WTC11 (cell line): ENCODE measurements around the gene TMF1.

ENCODE experiments used
- CREB1 ChIP-seq: sonication (generic); formaldehyde crosslinking; IDR thresholded peaks from 2 replicates; pipeline ENCODE4 v1.8.0; 2023; ENCODE audit warnings: mild to moderate bottlenecking, missing genetic modification reagents
- CREM ChIP-seq: sonication (generic); formaldehyde crosslinking; IDR thresholded peaks from 2 replicates; pipeline ENCODE4 v1.8.1; 2022; ENCODE audit warnings: mild to moderate bottlenecking, missing genetic modification reagents, moderate library complexity
- ELF4 ChIP-seq: sonication (generic); formaldehyde crosslinking; IDR thresholded peaks from 2 replicates; pipeline ENCODE4 v1.8.1; 2022; ENCODE audit warnings: low read depth, mild to moderate bottlenecking, moderate library complexity, missing genetic modification reagents
- TEAD1 ChIP-seq: sonication (generic); formaldehyde crosslinking; IDR thresholded peaks from 2 replicates; pipeline ENCODE4 v1.8.0; 2022; ENCODE audit warnings: mild to moderate bottlenecking, missing genetic modification reagents
- TEAD4 ChIP-seq: sonication (generic); formaldehyde crosslinking; IDR thresholded peaks from 2 replicates; pipeline ENCODE4 v1.8.0; 2022; ENCODE audit warnings: mild to moderate bottlenecking, missing genetic modification reagents
- TP53 ChIP-seq: sonication (generic); formaldehyde crosslinking; IDR thresholded peaks from 2 replicates; pipeline ENCODE4 v1.8.1; 2023; ENCODE audit warnings: mild to moderate bottlenecking, missing genetic modification reagents
- TF ChIP-seq, protein P1 (sequence below): fragments of 200-600 bp; IDR thresholded peaks from 2 replicates; pipeline ENCODE4 v1.8.0; 2022; ENCODE audit warnings: antibody characterized with exemption
- TF ChIP-seq, protein P2 (sequence below): sonication (generic); formaldehyde crosslinking; IDR thresholded peaks from 2 replicates; pipeline ENCODE4 v1.8.1; 2022; ENCODE audit warnings: mild to moderate bottlenecking, missing genetic modification reagents, moderate library complexity, borderline replicate concordance

DNA sequence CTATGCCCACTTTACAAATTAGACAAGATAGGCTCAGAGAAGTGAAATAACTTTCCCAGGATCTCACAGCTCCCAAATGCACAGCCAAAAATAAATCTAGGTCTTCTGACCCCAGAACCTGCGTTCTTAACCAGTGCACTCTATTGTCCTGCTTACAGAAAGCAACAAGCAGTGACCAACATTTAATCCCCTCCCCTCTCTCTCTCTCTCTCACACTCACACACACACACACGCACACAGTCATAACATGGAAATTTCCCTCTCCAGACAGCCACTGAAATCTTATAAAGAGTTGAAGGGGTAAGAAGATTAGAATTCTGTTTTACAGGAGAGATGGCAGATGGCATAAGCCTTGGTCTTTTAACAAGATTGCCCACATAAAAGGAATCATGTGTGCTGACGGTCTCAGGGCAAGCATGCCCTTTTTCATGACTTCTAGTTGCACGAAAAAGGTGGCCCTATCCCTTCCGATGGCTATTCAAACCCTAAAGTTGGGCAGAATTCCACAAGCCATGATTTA, 68.1 kb downstream of the TMF1 start:
- no peak for TF ChIP-seq TEAD4
- TF ChIP-seq CREM (CRISPR knock-in tag), result no peak
- no peak for TF ChIP-seq TEAD1 (CRISPR knock-in tag)
- TF ChIP-seq ELF4 (CRISPR knock-in tag), result no peak
- no peak for TF ChIP-seq CREB1 (CRISPR knock-in tag)
- TF ChIP-seq, protein P1, sequence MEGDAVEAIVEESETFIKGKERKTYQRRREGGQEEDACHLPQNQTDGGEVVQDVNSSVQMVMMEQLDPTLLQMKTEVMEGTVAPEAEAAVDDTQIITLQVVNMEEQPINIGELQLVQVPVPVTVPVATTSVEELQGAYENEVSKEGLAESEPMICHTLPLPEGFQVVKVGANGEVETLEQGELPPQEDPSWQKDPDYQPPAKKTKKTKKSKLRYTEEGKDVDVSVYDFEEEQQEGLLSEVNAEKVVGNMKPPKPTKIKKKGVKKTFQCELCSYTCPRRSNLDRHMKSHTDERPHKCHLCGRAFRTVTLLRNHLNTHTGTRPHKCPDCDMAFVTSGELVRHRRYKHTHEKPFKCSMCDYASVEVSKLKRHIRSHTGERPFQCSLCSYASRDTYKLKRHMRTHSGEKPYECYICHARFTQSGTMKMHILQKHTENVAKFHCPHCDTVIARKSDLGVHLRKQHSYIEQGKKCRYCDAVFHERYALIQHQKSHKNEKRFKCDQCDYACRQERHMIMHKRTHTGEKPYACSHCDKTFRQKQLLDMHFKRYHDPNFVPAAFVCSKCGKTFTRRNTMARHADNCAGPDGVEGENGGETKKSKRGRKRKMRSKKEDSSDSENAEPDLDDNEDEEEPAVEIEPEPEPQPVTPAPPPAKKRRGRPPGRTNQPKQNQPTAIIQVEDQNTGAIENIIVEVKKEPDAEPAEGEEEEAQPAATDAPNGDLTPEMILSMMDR, result no peak
- no peak for TF ChIP-seq TP53 (CRISPR knock-in tag)
- TF ChIP-seq, protein P2, sequence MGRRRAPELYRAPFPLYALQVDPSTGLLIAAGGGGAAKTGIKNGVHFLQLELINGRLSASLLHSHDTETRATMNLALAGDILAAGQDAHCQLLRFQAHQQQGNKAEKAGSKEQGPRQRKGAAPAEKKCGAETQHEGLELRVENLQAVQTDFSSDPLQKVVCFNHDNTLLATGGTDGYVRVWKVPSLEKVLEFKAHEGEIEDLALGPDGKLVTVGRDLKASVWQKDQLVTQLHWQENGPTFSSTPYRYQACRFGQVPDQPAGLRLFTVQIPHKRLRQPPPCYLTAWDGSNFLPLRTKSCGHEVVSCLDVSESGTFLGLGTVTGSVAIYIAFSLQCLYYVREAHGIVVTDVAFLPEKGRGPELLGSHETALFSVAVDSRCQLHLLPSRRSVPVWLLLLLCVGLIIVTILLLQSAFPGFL (CRISPR knock-in tag), result no peak
